OCI-LY7 (cell line): ENCODE data around the gene SRP68.

Source experiments
- CTCF ChIP-seq: fragments of 200-600 bp; sonication (generic); conservative IDR thresholded peaks from 2 replicates; pipeline ENCODE4 v1.5.1; 2014; ENCODE audit warnings: mild to moderate bottlenecking, antibody characterized with exemption, low read length, moderate library complexity, mixed read lengths
- EZH2phosphoT487 ChIP-seq: fragments of 200-600 bp; sonication (generic); IDR thresholded peaks from 2 replicates; pipeline ENCODE4 v1.6.1; 2018; ENCODE audit warnings: low read depth, borderline replicate concordance, mild to moderate bottlenecking, mixed run types, antibody characterized with exemption, low read length, moderate library complexity, mixed read lengths

- peak; percentile 64 for TF ChIP-seq CTCF
- no peak for TF ChIP-seq EZH2phosphoT487
Observed at GRCh38 chr17:76056882-76057281, 15.4 kb downstream of the SRP68 start.
